OCI-LY1 (cell line): ENCODE measurements around the gene CSF2RB.

ENCODE experiments used
- H2AFZ ChIP-seq: fragments of 200-600 bp; sonication (generic), shearing (Covaris generic); 2 replicates; pipeline ENCODE4 v1.6.0; 2014; ENCODE audit warnings: antibody characterized with exemption, mild to moderate bottlenecking, low read length
- H3F3A ChIP-seq: fragments of 200-600 bp; sonication (generic), shearing (Covaris generic); 2 replicates; pipeline ENCODE4 v1.6.0; 2014; ENCODE audit warnings: mild to moderate bottlenecking, antibody characterized with exemption, low read length, moderate library complexity; ENCODE audit not compliant: insufficient read depth
- H3K27ac ChIP-seq: fragments of 200-600 bp; sonication (generic); 2 replicates; pipeline ENCODE4 v1.5.1; 2014; ENCODE audit warnings: low read length, mixed run types, mild to moderate bottlenecking, low read depth; ENCODE audit not compliant: poor library complexity, severe bottlenecking
- H3K27me3 ChIP-seq: fragments of 200-600 bp; sonication (generic); 2 replicates; pipeline ENCODE4 v1.6.0; 2014; ENCODE audit warnings: antibody characterized with exemption, mild to moderate bottlenecking, low read length, moderate library complexity; ENCODE audit not compliant: insufficient read depth
- H3K36me3 ChIP-seq: fragments of 200-600 bp; sonication (generic); 2 replicates; pipeline ENCODE4 v1.6.1; 2014; ENCODE audit warnings: mild to moderate bottlenecking, antibody characterized with exemption, low read length, moderate library complexity, mixed read lengths; ENCODE audit not compliant: insufficient read depth
- H3K4me1 ChIP-seq: fragments of 200-600 bp; sonication (generic); 2 replicates; pipeline ENCODE4 v1.5.1; 2014; ENCODE audit warnings: mild to moderate bottlenecking, low read length, moderate library complexity; ENCODE audit not compliant: insufficient read depth, severe bottlenecking
- H3K4me2 ChIP-seq: fragments of 200-600 bp; sonication (generic), shearing (Covaris generic); 2 replicates; pipeline ENCODE4 v1.6.1; 2014; ENCODE audit warnings: low read length
- H3K4me3 ChIP-seq: fragments of 200-600 bp; sonication (generic); 2 replicates; pipeline ENCODE4 v1.5.1; 2014; ENCODE audit warnings: low read length, low read depth, mild to moderate bottlenecking, mixed read lengths; ENCODE audit not compliant: poor library complexity, severe bottlenecking
- H3K79me2 ChIP-seq: fragments of 200-600 bp; shearing (Covaris generic); 2 replicates; pipeline ENCODE4 v1.6.1; 2016; ENCODE audit warnings: mixed run types, low read length, mixed read lengths; ENCODE audit not compliant: insufficient read depth
- H3K9ac ChIP-seq: fragments of 200-600 bp; sonication (generic), shearing (Covaris generic); 2 replicates; pipeline ENCODE4 v1.6.1; 2014; ENCODE audit warnings: mild to moderate bottlenecking, low read length, mixed read lengths
- H3K9me2 ChIP-seq: fragments of 200-600 bp; sonication (generic), shearing (Covaris generic); 2 replicates; pipeline ENCODE4 v1.6.1; 2014; ENCODE audit warnings: low read depth, mild to moderate bottlenecking, low read length, mixed read lengths
- H3K9me3 ChIP-seq: fragments of 200-600 bp; shearing (Covaris generic); 2 replicates; pipeline ENCODE4 v1.6.1; 2014; ENCODE audit warnings: low read length, mixed read lengths
- H4K20me1 ChIP-seq: fragments of 200-600 bp; sonication (generic), shearing (Covaris generic); 2 replicates; pipeline ENCODE4 v1.6.0; 2016; ENCODE audit warnings: mild to moderate bottlenecking, low read length; ENCODE audit not compliant: insufficient read depth
- EZH2 ChIP-seq: fragments of 200-600 bp; sonication (generic), shearing (Covaris generic); IDR thresholded peaks from 2 replicates; pipeline ENCODE4 v1.8.0; 2017; ENCODE audit warnings: borderline replicate concordance, mixed run types, mild to moderate bottlenecking, antibody characterized with exemption, low read length, moderate library complexity, mixed read lengths
- TF ChIP-seq, protein P1 (sequence below): fragments of 200-600 bp; sonication (generic), shearing (Covaris generic); IDR thresholded peaks from 2 replicates; pipeline ENCODE4 v1.5.1; 2017; ENCODE audit warnings: mild to moderate bottlenecking, antibody characterized with exemption, low read length, moderate library complexity, mixed read lengths

CSF2RB gene

GRCh38 chr22:36951746-36952145, 38.3 kb downstream of the CSF2RB start:
- H3K4me1 ChIP-seq = no peaks in the 10 kb centered on the region
- H3K9me2 ChIP-seq = no peaks in the 10 kb centered on the region
- H2AFZ ChIP-seq = no peak overlapping the region

GRCh38 chr22:36953239-36954080, 40.0 kb downstream of the CSF2RB start:
- Histone ChIP-seq H3F3A (no peaks in the 10 kb centered on the region), H3K4me1 (no peaks in the 10 kb centered on the region), H3K79me2 (no peaks in the 10 kb centered on the region), H3K36me3 (no peaks in the 10 kb centered on the region), H3K9ac (no peak overlapping the region), H3K27me3 (no peaks in the 10 kb centered on the region), H3K4me3 (no peak overlapping the region), H2AFZ (no peak overlapping the region), H3K9me3 (no peaks in the 10 kb centered on the region), H3K4me2 (no peak overlapping the region), H3K27ac (no peak overlapping the region), H3K9me2 (no peaks in the 10 kb centered on the region), H4K20me1 (no peaks in the 10 kb centered on the region)
- no peak for TF ChIP-seq EZH2
- TF ChIP-seq, protein P1, sequence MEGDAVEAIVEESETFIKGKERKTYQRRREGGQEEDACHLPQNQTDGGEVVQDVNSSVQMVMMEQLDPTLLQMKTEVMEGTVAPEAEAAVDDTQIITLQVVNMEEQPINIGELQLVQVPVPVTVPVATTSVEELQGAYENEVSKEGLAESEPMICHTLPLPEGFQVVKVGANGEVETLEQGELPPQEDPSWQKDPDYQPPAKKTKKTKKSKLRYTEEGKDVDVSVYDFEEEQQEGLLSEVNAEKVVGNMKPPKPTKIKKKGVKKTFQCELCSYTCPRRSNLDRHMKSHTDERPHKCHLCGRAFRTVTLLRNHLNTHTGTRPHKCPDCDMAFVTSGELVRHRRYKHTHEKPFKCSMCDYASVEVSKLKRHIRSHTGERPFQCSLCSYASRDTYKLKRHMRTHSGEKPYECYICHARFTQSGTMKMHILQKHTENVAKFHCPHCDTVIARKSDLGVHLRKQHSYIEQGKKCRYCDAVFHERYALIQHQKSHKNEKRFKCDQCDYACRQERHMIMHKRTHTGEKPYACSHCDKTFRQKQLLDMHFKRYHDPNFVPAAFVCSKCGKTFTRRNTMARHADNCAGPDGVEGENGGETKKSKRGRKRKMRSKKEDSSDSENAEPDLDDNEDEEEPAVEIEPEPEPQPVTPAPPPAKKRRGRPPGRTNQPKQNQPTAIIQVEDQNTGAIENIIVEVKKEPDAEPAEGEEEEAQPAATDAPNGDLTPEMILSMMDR = no peak

More at GRCh38 chr22:36951746-36952145, 38.3 kb downstream of the CSF2RB start:
- Histone ChIP-seq H3K4me2 (no peak overlapping the region), H3K9me3 (no peaks in the 10 kb centered on the region), H3K36me3 (no peaks in the 10 kb centered on the region), H3K4me3 (no peak overlapping the region), H3K27me3 (no peaks in the 10 kb centered on the region), H3K9ac (no peak overlapping the region), H3K27ac (no peak overlapping the region), H3K79me2 (no peaks in the 10 kb centered on the region), H4K20me1 (no peaks in the 10 kb centered on the region), H3F3A (no peaks in the 10 kb centered on the region)
- TF ChIP-seq, protein P1 = no peak
- TF ChIP-seq EZH2 = no peak

DNA sequence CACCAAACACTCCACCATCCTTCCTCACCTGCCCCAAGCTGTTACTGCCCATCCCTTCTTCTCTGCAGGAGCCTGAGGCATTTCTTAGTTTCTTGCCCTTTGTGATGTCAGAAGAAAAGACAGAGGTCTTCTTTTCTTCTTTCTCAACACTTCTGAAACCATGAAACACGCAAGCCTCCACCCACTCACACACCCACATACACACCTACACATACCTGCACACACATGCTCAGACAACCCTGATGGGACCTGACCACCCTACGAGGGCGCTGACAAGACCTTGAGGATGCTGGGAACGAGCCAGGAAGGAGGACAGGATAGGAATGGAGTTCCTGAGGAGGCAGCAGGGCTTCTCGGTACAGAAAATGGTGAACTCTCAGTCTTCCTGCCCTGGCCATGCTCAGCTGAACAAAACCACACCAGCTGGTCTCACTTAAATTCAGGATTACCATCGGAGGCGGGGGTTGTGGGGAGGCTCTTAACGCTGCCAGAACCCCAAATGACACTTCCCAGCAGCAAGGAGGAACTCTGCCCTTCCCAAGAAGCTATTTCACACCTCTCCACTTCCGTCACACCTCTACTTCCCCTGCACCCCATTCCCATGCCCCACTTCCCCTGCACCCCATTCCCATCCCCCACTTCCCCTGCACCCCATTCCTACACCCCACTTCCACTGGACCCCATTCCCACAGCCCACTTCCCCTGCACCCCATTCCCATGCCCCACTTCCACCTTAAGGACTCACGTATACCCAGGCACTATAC, 41.0 kb downstream of the CSF2RB start:
- no peaks in the 10 kb centered on the region for H3K4me1 ChIP-seq
- H3F3A ChIP-seq = no peaks in the 10 kb centered on the region
- H3K9me2 ChIP-seq = no peaks in the 10 kb centered on the region
- no peaks in the 10 kb centered on the region for H3K9me3 ChIP-seq
- no peak overlapping the region for H3K4me3 ChIP-seq
- H3K27ac ChIP-seq = no peak overlapping the region
- no peaks in the 10 kb centered on the region for H3K36me3 ChIP-seq
- no peaks in the 10 kb centered on the region for H3K79me2 ChIP-seq
- H3K9ac ChIP-seq = no peak overlapping the region
- TF ChIP-seq EZH2 = no peak
- TF ChIP-seq, protein P1 = no peak
- H2AFZ ChIP-seq = no peak overlapping the region
- H3K4me2 ChIP-seq = no peak overlapping the region
- H4K20me1 ChIP-seq = no peaks in the 10 kb centered on the region
- H3K27me3 ChIP-seq = no peaks in the 10 kb centered on the region
